GM12878 (cell line): ENCODE data around the gene PPP2R5D. TPM values are rescaled to one million over a fixed set of nuclear protein-coding genes. Genes with fewer than 3 reads are reported as not detected.

Experiments used
- ATAC-seq: fragments of 200-7000 bp; cut with Tn5 transposase; 3 replicates; pipeline ENCODE4 v1.9.1; 2020; ENCODE audit warnings: mild to moderate bottlenecking, moderate library complexity
- BruUV-seq: library from RNA; stranded (reverse); fragments of 400-500 nt; replicated peaks from 2 replicates; lab custom pipeline; 2021; lab: Mats Ljungman, UMichigan
- CTCF ChIA-PET: fragments of 300-600 bp; sonication (Branson Sonifier 250); formaldehyde crosslinking; extraction: SDS; loops from one replicate; lab custom pipeline; 2021; ENCODE audit warnings: inconsistent platforms; lab: Yijun Ruan, JAX
- POLR2A ChIA-PET: fragments of 350-600 bp; formaldehyde crosslinking; extraction: SDS; loops from one replicate; lab custom pipeline; 2021; ENCODE audit warnings: inconsistent platforms; lab: Charles Lee
- RAD21 ChIA-PET: fragments of 300-600 bp; sonication (Branson Sonifier 250); formaldehyde crosslinking; loops from one replicate; lab custom pipeline; 2023; ENCODE audit warnings: antibody characterized with exemption; ENCODE audit not compliant: unreplicated experiment; lab: Charles Lee
- SMC1A ChIA-PET: fragments of 300-600 bp; sonication (Branson Sonifier 250); formaldehyde crosslinking; loops from one replicate; lab custom pipeline; 2023; ENCODE audit not compliant: unreplicated experiment, uncharacterized antibody; lab: Charles Lee
- DNase-seq: peaks from one replicate; pipeline ENCODE4 v3.0.0-alpha.2; 2011; ENCODE audit warnings: low read depth, low spot score
- FAIRE-seq: peaks from 3 replicates; lab custom pipeline; 2011; peaks lifted over from hg19 to GRCh38; lab: Jason Lieb, UNC
- H2AFZ ChIP-seq: 2 replicates; pipeline ENCODE4 v1.6.0; 2011; ENCODE audit warnings: low read depth, low read length, control low read depth; ENCODE audit not compliant: control insufficient read depth
- H3K27ac ChIP-seq: 2 replicates; pipeline ENCODE4 v1.5.1; 2011; ENCODE audit warnings: control low read depth; ENCODE audit not compliant: control insufficient read depth, insufficient read depth
- H3K27me3 ChIP-seq, 2 experiments: replicated peaks in 1 of 2; 2 replicates each; pipeline versions ENCODE4 v1.6.0 to v1.6.1; 2011; ENCODE audit warnings: low read length in 1 of 2; ENCODE audit not compliant: control insufficient read depth in 2 of 2, insufficient read depth in 2 of 2
- H3K36me3 ChIP-seq, 2 experiments: 2 replicates each; pipeline ENCODE4 v1.5.1; 2011; ENCODE audit warnings: low read length in 1 of 2; ENCODE audit not compliant: control insufficient read depth in 2 of 2, insufficient read depth in 2 of 2
- H3K4me1 ChIP-seq: 2 replicates; pipeline ENCODE4 v1.6.1; 2011; ENCODE audit warnings: mild to moderate bottlenecking, low read length, moderate library complexity, mixed read lengths; ENCODE audit not compliant: control insufficient read depth, insufficient read depth
- H3K4me2 ChIP-seq: 2 replicates; pipeline ENCODE4 v1.6.0; 2011; ENCODE audit warnings: control low read depth; ENCODE audit not compliant: control insufficient read depth, insufficient read depth
- H3K4me3 ChIP-seq: fragments of 200-600 bp; sonication (generic); 2 replicates; pipeline ENCODE4 v1.5.1; 2016
- H3K79me2 ChIP-seq: 2 replicates; pipeline ENCODE4 v1.6.0; 2011; ENCODE audit warnings: low read length; ENCODE audit not compliant: control insufficient read depth, insufficient read depth
- H3K9ac ChIP-seq: 2 replicates; pipeline ENCODE4 v1.8.0; 2011; ENCODE audit warnings: low read length, control low read depth, mixed read lengths; ENCODE audit not compliant: control insufficient read depth, insufficient read depth
- H3K9me3 ChIP-seq: replicated peaks from 3 replicates; pipeline ENCODE4 v1.5.1; 2011; ENCODE audit warnings: mild to moderate bottlenecking, low read length; ENCODE audit not compliant: control insufficient read depth, insufficient read depth
- H4K20me1 ChIP-seq: 2 replicates; pipeline ENCODE4 v1.6.0; 2011; ENCODE audit not compliant: control insufficient read depth, insufficient read depth
- CHD2 ChIP-seq: IDR thresholded peaks from 2 replicates; pipeline ENCODE4 v1.6.1; 2011; ENCODE audit warnings: low read depth, low read length, improper control_type of control experiment, borderline replicate concordance
- E2F4 ChIP-seq: IDR thresholded peaks from 2 replicates; pipeline ENCODE4 v1.6.1; 2012; ENCODE audit warnings: low read depth, low read length, improper control_type of control experiment
- NFYA ChIP-seq: IDR thresholded peaks from 2 replicates; pipeline ENCODE4 v1.6.1; 2011; ENCODE audit warnings: low read depth, mild to moderate bottlenecking, low read length, improper control_type of control experiment, borderline replicate concordance
- NFYB ChIP-seq: IDR thresholded peaks from 2 replicates; pipeline ENCODE4 v1.6.1; 2011; ENCODE audit warnings: low read depth, mild to moderate bottlenecking, low read length, improper control_type of control experiment, moderate library complexity; ENCODE audit not compliant: insufficient read depth
- PML ChIP-seq: IDR thresholded peaks from 2 replicates; pipeline ENCODE4 v1.6.1; 2012; ENCODE audit warnings: low read length, inconsistent platforms
- POLR2A ChIP-seq: IDR thresholded peaks from 2 replicates; pipeline ENCODE4 v1.6.1; 2011; ENCODE audit warnings: low read depth, mild to moderate bottlenecking, low read length
- SREBF1 ChIP-seq: IDR thresholded peaks from 2 replicates; pipeline ENCODE4 v1.6.1; 2012; ENCODE audit warnings: mild to moderate bottlenecking, low read length
- WGBS: methylation state at CpG from one replicate; pipeline ENCODE4 v1.1.6; 2016; ENCODE audit warnings: low lambda C conversion rate; ENCODE audit not compliant: insufficient replicate concordance, insufficient coverage; ENCODE audit errors: missing lambda C conversion rate; 5-methylcytosine and 5-hydroxymethylcytosine counted together
- in situ Hi-C: fragments of 300-500 bp; cut with MboI; formaldehyde crosslinking; loops from 9 replicates; pipeline ENCODE4 v1.14.3; 2018; ENCODE audit warnings: mixed read lengths
- intact Hi-C: fragments of 100-400 bp; cut with micrococcal nuclease; formaldehyde crosslinking; loops from one replicate; pipeline ENCODE4 v1.14.2; 2022; ENCODE audit not compliant: unreplicated experiment
- polyA plus RNA-seq, 11 experiments: library from polyadenylated mRNA; depleted of rRNA in 4 of 11; unstranded in 6 of 11; stranded (reverse) in 5 of 11; fragments of >200 nt; fragmentation: Nextera tagmentation in 4 of 11; fragmentation: Illumina TruSeq in 1 of 11; extraction: Ambion mirVana in 4 of 11; extraction: Trizol in 1 of 11; gene quantifications; 1 replicate in 1 of 11; 2 replicates in 10 of 11; pipeline versions ENCODE4 v1.2.1 to v1.2.3, GENCODE V29; 2011 to 2016; ENCODE audit warnings: inconsistent platforms in 2 of 11, missing spikeins in 2 of 11, low read depth in 1 of 11
- total RNA-seq, 4 experiments: library from RNA; depleted of rRNA in 3 of 4; stranded (reverse); fragments of >200 nt in 3 of 4; fragmentation: Illumina TruSeq in 1 of 4; extraction: Trizol in 1 of 4; gene quantifications; 2 replicates each; pipeline versions ENCODE4 v1.2.1 to v1.2.3, GENCODE V29; 2013 to 2021
- TF ChIP-seq, protein P1 (sequence below): IDR thresholded peaks from 2 replicates; pipeline ENCODE4 v1.6.1; 2012; ENCODE audit warnings: low read depth, low read length, improper control_type of control experiment

Gene PPP2R5D
- total and polyA plus RNA-seq, 10 of the 15 experiments (the other 5 are each of a cell fraction or from before 2014, with no cell fraction given): 1.5 to 59.0 (median 32.0) TPM

DNA sequence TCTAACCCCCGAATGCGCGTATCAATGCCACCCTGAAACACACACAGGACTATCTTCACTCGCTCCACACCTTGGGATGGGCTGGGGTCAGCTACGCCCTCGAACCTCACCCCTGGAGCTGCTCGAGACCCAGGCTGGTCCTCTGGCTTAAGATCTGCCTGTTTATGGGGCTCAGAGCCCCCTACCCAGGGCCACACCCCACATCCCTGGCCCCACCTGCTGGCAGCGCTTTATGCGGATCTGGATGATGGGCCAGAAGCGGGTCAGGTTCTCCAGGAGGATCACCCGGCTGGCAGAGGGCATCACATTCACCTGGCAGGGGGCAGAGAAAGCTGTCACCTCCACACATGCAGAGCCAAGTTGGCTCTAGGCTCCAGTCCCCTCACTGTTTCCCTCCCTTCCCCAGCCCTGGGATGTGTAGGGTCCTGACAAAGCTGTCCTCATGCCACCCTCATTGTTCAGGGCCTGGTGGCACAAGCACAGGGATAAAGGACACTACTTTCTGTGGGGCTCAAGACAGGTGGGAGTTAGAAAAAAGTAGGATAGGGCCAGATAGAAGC is 61.1 kb downstream of the PPP2R5D start (continued):
- no peak for TF ChIP-seq CHD2
- TF ChIP-seq PML: no peak
- no peak for TF ChIP-seq NFYB
- TF ChIP-seq SREBF1: no peak
- no peak for TF ChIP-seq E2F4
- TF ChIP-seq, protein P1, sequence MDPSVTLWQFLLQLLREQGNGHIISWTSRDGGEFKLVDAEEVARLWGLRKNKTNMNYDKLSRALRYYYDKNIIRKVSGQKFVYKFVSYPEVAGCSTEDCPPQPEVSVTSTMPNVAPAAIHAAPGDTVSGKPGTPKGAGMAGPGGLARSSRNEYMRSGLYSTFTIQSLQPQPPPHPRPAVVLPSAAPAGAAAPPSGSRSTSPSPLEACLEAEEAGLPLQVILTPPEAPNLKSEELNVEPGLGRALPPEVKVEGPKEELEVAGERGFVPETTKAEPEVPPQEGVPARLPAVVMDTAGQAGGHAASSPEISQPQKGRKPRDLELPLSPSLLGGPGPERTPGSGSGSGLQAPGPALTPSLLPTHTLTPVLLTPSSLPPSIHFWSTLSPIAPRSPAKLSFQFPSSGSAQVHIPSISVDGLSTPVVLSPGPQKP: no peak

GRCh38 chr6:43047998-43048397 is 63.6 kb downstream of the PPP2R5D start:
- in situ Hi-C loops: no loop called here
- H3K4me1 ChIP-seq: peaks cover 13% of the 10 kb centered on the region
- BruUV-seq: no TSS peak
- no peaks in the 10 kb centered on the region for H3K27me3 ChIP-seq
- peaks cover 10 to 40% of the 10 kb centered on the region in 2 experiments; a peak in 3 of 4 replicates for H3K36me3 ChIP-seq
- DNase-seq (no peak), ATAC-seq (no peak), FAIRE-seq (no peak)
- no peaks in the 10 kb centered on the region for H3K9me3 ChIP-seq
- POLR2A ChIA-PET: interaction anchor here (0.6 to 1.8 kb wide), 3 partner anchors 48 to 438 kb away, joined by 3 to 4 read pairs (median 4); partner anchors contain the start of gene PPP2R5D
- TF ChIP-seq POLR2A: peak; percentile 37; the same call in 1 of the 2 replicates
- no peak for TF ChIP-seq NFYA
- no peak overlapping the region for H3K27ac ChIP-seq
- H3K79me2 ChIP-seq: peaks cover 12% of the 10 kb centered on the region
- H3K9ac ChIP-seq: no peak overlapping the region
- H2AFZ ChIP-seq: no peak overlapping the region
- intact Hi-C loops: no loop called here
- SMC1A ChIA-PET: no interaction called here
- CTCF ChIA-PET: interaction anchor here (0.6 to 1.0 kb wide), 3 partner anchors 96 to 481 kb away, joined by 3 to 5 read pairs (median 3); no protein-coding TSS in a partner anchor
- no peak overlapping the region for H3K4me2 ChIP-seq
- RAD21 ChIA-PET: no interaction called here
- H4K20me1 ChIP-seq: no peaks in the 10 kb centered on the region
- WGBS: 80% methylated on average over 7 of the region's 7 CpGs
- H3K4me3 ChIP-seq: no peak overlapping the region
